Measurements from ENCODE around the gene ANGEL1.

The ANGEL1 gene

GRCh38 chr14:76812422-76813383 lies at the start of gene ANGEL1:
TSS of gene ANGEL1 (minus strand) at chr14:76812882. CDS start at chr14:76812827, 55 bp downstream.
- DNase-seq = peak; percentile 83

- DNase-seq = no peak
Measured at GRCh38 chr14:76861574-76862255, 49.0 kb upstream of the ANGEL1 start.

- DNase-seq = no peak
Measured at GRCh38 chr14:76856769-76857168, 44.1 kb upstream of the ANGEL1 start.

- DNase-seq = no peak
Measured at GRCh38 chr14:76855066-76855465, 42.4 kb upstream of the ANGEL1 start.

GRCh38 chr14:76848879-76849278 lies 36.2 kb upstream of the ANGEL1 start:
- DNase-seq = no peak

- DNase-seq = no peak
Measured at GRCh38 chr14:76846331-76847047, 33.8 kb upstream of the ANGEL1 start.

- DNase-seq = no peak
Measured at GRCh38 chr14:76844223-76844622, 31.5 kb upstream of the ANGEL1 start.

GRCh38 chr14:76842414-76842813 lies 29.7 kb upstream of the ANGEL1 start:
- DNase-seq = no peak

- no peak for DNase-seq
Measured at GRCh38 chr14:76837524-76837923, 24.8 kb upstream of the ANGEL1 start.

- DNase-seq = no peak
Measured at GRCh38 chr14:76836029-76836630, 23.4 kb upstream of the ANGEL1 start.

GRCh38 chr14:76834241-76834661 lies 21.6 kb upstream of the ANGEL1 start:
- no peak for DNase-seq

- no peak for DNase-seq
Measured at GRCh38 chr14:76833011-76833410, 20.3 kb upstream of the ANGEL1 start.

- DNase-seq = no peak
Measured at GRCh38 chr14:76832503-76832988, 19.9 kb upstream of the ANGEL1 start.

- no peak for DNase-seq
Measured at GRCh38 chr14:76830556-76830955, 17.9 kb upstream of the ANGEL1 start.

- peak; percentile 73 for DNase-seq
Measured at GRCh38 chr14:76829650-76830421, 17.2 kb upstream of the ANGEL1 start.

GRCh38 chr14:76829013-76829365 lies 16.3 kb upstream of the ANGEL1 start:
- no peak for DNase-seq

GRCh38 chr14:76828339-76829012 lies 15.8 kb upstream of the ANGEL1 start:
- no peak for DNase-seq

- no peak for DNase-seq
Measured at GRCh38 chr14:76827696-76828296, 15.1 kb upstream of the ANGEL1 start.

- no peak for DNase-seq
Measured at GRCh38 chr14:76826122-76826521, 13.4 kb upstream of the ANGEL1 start, which contains the start of gene LRRC74A. TSS of gene LRRC74A (plus strand) at chr14:76826408. CDS start at chr14:76826698, 290 bp downstream.

- no peak for DNase-seq
Measured at GRCh38 chr14:76820700-76821099, 8.0 kb upstream of the ANGEL1 start.

All from NCI-H526 treated with DMSO at 0.1 percent for 48 hours (cell line).